ENCODE measurements around the gene ARHGAP22.
"Not testable (repeated sequence)": the region's sequence is repeated elsewhere in the genome, so short reads cannot be mapped to it uniquely, and the experiment has no call there.

The ARHGAP22 gene

GRCh38 chr10:48604991-48605508 is at the start of gene ARHGAP22:
ARHGAP22 (minus strand) TSS chr10:48605073; CDS start chr10:48604796, 277 bp downstream.
- no peak for DNase-seq

- DNase-seq = no peak
Measured at GRCh38 chr10:48653944-48654698, 49.2 kb upstream of the ARHGAP22 start.

GRCh38 chr10:48653347-48653746 is 48.5 kb upstream of the ARHGAP22 start:
- no peak for DNase-seq

GRCh38 chr10:48652344-48652743 is 47.5 kb upstream of the ARHGAP22 start:
- DNase-seq = no peak

GRCh38 chr10:48651839-48652238 is 47.0 kb upstream of the ARHGAP22 start:
- DNase-seq = no peak

- DNase-seq = peak; percentile 54
Measured at GRCh38 chr10:48651293-48651692, 46.4 kb upstream of the ARHGAP22 start.

GRCh38 chr10:48649349-48649944 is 44.6 kb upstream of the ARHGAP22 start:
- DNase-seq = no peak

- no peak for DNase-seq
Measured at GRCh38 chr10:48648172-48648942, 43.5 kb upstream of the ARHGAP22 start.

GRCh38 chr10:48647073-48647472 is 42.2 kb upstream of the ARHGAP22 start:
- DNase-seq = not testable (repeated sequence)

GRCh38 chr10:48645600-48645999 is 40.7 kb upstream of the ARHGAP22 start:
- DNase-seq = no peak

GRCh38 chr10:48641099-48641690 is 36.3 kb upstream of the ARHGAP22 start:
- DNase-seq = not testable (repeated sequence)

- no peak for DNase-seq
Measured at GRCh38 chr10:48640326-48640725, 35.5 kb upstream of the ARHGAP22 start.

GRCh38 chr10:48639632-48640031 is 34.8 kb upstream of the ARHGAP22 start:
- no peak for DNase-seq

GRCh38 chr10:48638739-48639527 is 34.1 kb upstream of the ARHGAP22 start:
- no peak for DNase-seq

GRCh38 chr10:48638158-48638557 is 33.3 kb upstream of the ARHGAP22 start:
- DNase-seq = no peak

- no peak for DNase-seq
Measured at GRCh38 chr10:48636901-48637300, 32.0 kb upstream of the ARHGAP22 start.

- DNase-seq = no peak
Measured at GRCh38 chr10:48636231-48636630, 31.4 kb upstream of the ARHGAP22 start.

- DNase-seq = no peak
Measured at GRCh38 chr10:48634984-48635557, 30.2 kb upstream of the ARHGAP22 start.

GRCh38 chr10:48634198-48634983 is 29.5 kb upstream of the ARHGAP22 start:
- DNase-seq = no peak

- no peak for DNase-seq
Measured at GRCh38 chr10:48633381-48634197, 28.7 kb upstream of the ARHGAP22 start.

Measured in NCI-H510A (cell line).